ENCODE results near the gene ACVR1B.

Gene ACVR1B

DNA sequence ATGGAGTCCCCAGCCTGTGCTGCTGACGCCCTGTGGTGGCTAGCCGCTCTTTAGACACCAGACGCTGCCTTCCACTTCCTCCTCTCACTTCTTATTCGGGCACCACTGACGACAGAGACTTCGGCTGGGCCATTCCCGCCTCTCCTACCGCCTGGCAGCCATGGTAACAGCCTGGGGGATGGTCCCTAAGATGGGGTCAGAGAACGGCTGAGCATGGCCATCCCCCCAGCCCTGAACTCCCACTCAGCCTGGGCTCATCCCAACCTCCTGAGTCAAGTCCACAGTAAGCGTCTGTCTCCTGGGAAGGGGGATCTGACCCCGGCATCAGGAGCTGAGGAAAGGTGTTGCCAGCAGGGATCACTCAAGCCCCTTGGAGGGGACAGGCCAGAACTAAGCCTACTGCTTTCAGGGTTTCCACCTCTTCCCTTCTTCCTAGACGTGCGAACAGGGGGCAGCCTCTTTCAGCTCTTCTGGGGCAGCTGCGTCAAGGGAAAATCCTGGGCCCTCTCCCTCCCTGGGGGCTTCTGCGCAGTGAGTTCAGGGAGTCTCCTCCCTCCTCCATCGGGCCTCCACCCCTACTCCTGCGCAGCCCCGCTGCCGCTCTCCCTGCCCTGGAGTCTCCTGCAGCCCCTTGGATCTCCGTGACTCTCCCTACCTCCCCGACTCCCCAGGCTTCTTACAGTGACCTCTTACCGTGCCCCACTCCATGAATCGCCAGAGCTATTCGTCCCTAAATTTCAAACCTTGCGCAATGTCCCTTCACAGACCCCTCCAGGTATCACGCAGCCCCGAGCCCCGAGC is 54.6 kb downstream of the ACVR1B start:
- no peak for DNase-seq

DNA sequence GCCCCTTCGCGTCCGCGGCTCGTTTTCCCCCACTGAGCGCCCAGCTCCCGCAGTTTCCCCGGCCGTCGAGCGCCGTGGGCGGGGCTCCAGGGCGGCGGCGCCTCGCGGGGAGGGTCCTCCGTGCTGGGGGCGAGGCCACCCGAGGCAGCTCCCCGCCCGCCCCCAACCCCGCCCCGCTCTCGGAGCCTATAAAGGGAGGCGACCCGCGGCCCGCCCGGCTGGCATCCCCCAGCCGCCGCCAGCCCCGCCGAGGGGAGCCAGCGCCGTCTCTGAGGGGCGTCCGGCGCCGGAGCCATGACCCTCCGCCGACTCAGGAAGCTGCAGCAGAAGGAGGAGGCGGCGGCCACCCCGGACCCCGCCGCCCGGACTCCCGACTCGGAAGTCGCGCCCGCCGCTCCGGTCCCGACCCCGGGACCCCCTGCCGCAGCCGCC is 55.2 kb downstream of the ACVR1B start, which contains the start of gene TAMALIN:
Gene TAMALIN, plus strand, starts transcription at position 221 of the 432 bp plus-strand sequence. Its CDS starts 74 bp downstream, at position 295.
- DNase-seq, result no peak

DNA sequence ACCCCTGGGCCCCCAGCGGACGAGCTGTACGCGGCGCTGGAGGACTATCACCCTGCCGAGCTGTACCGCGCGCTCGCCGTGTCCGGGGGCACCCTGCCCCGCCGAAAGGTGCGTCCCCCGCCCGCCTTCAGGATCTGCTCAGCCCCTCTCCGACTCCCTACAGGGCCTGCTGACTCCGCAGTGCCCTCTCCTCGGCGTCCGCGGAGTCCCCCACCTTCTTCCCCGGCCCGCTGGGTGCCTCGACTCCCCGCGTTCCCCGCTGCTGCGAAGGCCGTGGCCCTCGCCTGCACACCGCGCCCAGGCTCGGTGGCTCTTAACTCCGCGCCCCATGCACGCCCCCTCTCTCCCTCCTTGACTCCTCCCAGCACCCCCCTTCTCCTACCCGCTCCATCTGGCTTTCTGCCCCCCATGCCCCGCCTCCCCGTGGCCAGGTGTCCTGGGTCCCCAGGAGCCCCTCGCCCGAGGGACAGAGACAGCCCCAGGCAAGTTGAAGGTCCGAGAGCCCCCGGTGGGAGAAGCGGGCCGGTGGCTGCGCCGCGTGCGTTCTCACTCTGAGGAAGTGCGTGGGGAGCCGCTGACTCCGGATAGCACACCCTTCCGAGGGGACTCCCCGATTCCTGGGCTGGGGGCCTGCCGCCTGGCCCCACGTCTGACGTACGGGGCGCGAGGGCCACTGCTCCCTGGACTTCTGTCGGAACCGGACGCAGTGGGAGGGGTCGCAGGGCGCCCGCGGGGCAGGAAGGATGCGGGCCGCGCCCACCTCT is 55.8 kb downstream of the ACVR1B start:
- no peak for DNase-seq

DNA sequence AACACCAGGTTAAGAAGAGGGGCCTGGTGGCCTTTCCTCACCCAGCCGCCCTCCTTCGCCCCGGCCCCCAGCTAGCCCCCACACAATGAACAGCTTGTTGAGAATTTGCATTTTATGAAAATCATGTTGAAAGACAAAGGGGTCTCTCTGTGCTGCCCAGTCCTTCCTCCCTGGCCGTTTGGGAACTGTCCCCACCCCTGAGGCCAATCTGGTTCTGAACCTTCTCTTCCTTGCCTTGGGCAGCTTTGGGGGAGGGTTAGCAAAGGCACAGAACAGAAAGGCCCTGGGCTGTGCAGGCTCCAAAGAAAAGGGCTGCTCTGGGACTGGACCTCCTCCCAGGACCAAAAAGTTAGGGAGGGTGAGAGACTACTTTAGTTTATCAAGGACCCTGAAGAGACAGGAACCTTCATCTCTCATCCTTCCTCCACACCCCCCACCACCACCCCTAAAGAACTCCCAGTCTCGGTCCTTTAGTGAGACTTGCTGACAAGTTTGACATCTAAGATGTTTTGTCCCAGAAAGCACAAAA is 56.5 kb downstream of the ACVR1B start:
- DNase-seq, result no peak

- DNase-seq, result no peak
Observed at GRCh38 chr12:52009081-52009751, 57.7 kb downstream of the ACVR1B start.

GRCh38 chr12:52010152-52010622 is 58.7 kb downstream of the ACVR1B start:
- DNase-seq, result no peak

DNA sequence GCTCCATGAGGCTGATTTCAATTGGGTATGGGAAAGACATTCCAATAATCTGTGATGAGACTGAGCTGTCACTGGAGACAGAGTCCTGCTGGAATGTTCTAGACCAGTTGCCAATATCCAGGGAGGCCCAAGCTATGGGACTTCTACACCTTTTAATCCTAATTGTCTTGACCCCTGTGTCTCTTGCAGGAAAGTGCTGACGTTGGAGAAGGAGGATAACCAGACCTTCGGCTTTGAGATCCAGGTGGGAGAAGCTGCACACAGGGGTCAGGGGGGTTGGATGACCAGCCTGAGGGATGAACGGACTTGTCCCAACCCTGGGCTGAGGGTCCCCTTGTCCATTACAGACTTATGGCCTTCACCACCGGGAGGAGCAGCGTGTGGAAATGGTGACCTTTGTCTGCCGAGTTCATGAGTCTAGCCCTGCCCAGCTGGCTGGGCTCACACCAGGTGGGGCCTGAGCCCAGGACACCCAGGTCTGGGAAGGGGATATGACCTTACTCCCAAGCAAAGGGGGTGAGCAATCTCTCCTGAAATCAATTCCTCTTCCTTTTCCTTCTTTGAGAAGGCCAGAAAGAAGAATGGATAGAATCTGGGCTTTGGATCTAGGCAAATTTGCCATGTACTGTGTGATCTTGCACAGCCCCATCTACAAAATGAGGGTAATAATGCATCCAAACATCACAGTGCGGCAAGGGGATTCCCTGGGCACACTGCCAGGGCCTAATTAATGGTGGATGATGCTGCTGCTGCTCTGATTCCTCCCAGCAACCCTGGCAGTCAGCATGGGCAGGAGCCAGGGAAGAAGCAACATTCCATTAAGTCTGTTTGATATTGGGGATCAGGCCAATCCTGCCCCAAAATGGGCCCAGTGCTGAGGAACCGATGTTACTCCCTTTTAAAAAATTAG is 59.4 kb downstream of the ACVR1B start:
- peak; percentile 4 for DNase-seq

- no peak for DNase-seq
Observed at GRCh38 chr12:52011602-52012214, 60.2 kb downstream of the ACVR1B start.

GRCh38 chr12:52013626-52014310 is 62.3 kb downstream of the ACVR1B start:
- no peak for DNase-seq

DNA sequence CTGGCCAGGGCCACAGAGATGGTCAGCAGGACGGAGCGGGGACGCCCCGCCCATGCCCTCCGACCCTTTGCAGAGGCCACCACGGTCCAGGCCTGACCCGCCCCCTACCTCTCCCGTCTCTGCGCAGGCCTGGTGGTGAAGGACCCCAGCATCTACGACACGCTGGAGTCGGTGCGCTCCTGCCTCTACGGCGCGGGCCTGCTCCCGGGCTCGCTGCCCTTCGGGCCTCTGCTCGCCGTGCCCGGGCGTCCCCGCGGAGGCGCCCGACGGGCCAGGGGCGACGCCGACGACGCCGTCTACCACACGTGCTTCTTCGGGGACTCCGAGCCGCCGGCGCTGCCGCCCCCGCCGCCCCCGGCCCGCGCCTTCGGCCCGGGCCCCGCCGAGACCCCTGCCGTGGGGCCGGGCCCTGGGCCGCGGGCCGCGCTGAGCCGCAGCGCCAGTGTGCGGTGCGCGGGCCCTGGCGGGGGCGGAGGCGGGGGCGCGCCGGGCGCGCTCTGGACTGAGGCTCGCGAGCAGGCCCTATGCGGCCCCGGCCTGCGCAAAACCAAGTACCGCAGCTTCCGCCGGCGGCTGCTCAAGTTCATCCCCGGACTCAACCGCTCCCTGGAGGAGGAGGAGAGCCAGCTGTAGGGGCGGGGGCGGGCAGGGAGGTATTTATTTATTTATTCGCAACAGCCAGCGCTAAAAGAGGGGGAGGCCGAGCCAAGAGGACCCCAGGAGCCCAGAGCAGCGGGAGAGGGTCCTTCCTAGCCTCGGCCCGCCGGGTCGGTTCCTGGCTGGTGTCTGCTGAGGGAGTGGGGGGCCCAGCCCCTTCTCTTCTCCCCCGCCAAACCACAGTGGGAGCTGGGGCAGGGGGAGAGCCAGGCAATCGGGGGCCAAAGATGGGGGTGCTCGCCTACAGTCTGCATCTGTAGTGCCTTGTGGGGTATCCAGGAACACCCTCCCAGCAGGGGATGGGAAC is 63.4 kb downstream of the ACVR1B start:
- DNase-seq, result no peak

- DNase-seq, result no peak
Observed at GRCh38 chr12:52015532-52016041, 64.1 kb downstream of the ACVR1B start.

DNA sequence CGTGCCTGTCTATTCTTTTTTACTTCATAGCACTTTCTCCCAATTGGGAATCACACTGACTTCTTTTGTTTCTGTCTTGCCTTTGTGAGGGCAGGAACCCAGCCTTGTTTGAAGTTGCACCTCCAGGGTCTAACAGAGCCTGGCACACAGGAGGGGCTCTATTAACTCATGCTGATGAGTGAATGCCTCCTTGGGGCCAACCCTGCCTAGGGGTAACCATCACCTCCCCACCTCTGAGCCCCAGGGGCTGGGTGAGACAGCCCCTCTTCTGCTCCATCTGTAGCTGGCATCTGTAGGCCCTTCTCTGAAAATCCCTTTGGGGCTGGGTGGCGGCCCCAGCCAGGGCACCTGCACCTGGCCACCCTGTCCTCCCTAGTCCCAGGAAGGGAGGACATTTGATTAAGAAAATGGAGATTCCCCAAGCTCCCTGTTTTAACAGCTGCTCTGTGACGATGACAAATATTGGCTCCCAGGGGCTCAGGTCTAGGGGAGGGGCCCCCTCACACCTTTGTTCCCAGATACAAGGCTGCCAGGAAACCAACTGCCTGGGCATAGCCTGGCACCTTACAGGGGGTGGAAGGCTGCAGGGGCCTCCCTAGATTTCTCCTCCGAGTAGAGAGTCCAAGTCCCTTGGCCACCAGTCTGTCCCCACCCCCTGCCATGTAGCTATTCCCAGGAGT is 67.1 kb downstream of the ACVR1B start:
- no peak for DNase-seq

- no peak for DNase-seq
Observed at GRCh38 chr12:52019113-52019770, 67.7 kb downstream of the ACVR1B start.

- peak; percentile 33 for DNase-seq
Observed at GRCh38 chr12:52020539-52021336, 69.2 kb downstream of the ACVR1B start.

- DNase-seq, result no peak
Observed at GRCh38 chr12:52022841-52023181, 71.3 kb downstream of the ACVR1B start.

GRCh38 chr12:52023182-52023975 is 71.9 kb downstream of the ACVR1B start:
- no peak for DNase-seq
